GM19395 (cell line): ENCODE results near the gene ADNP.
A peak's percentile ranks its signal among the peaks of the same experiment; 100 is the strongest.
"Not testable (repeated sequence)": the region's sequence is repeated elsewhere in the genome, so short reads cannot be mapped to it uniquely, and the experiment has no call there.

Source experiments
- ATAC-seq: cut with Tn5 transposase; IDR thresholded peaks from one replicate; pipeline ENCODE4 v1.9.1; 2021; ENCODE audit warnings: mild to moderate bottlenecking, moderate library complexity; ENCODE audit not compliant: unreplicated experiment

ADNP gene

DNA sequence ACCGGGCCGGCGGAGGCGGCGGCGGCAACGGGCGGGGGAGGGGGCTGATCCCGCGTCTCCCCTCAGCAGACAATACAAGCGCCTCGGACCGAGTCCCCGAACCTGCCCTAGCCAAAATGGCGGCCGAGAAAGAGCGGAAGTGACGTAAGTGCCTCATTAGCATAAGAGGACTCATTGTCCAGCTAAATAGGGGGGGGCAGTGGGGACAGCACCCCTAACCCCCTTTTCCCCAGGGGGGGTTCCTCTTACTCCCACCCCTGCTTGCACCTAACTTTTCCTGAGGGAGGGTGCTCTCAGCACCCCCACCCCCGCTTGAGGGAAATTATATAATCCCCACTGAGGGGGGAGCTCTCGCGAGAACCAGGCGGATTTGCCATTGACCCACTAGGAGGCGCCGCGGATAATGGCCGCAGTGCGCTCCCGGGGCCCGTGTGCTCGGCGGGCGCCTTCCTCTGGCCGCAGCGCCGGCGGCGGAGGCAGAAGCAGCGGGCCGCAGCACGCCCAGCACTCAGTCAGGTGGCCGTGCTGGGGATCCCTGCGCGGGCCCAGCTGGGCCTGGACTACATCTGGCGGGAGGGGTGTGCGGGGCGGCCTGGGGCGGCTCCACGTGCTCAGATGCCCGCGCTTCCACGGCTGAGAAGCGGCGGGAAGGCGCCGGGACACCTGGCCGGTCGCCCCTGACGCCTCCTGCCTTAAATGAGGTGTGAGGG is at the start of gene ADNP:
Gene ADNP, minus strand, starts transcription at position 132 of the 710 bp plus-strand sequence. CDS start 27,441 bp downstream, outside the sequence.
- peak; percentile 66 for ATAC-seq

DNA sequence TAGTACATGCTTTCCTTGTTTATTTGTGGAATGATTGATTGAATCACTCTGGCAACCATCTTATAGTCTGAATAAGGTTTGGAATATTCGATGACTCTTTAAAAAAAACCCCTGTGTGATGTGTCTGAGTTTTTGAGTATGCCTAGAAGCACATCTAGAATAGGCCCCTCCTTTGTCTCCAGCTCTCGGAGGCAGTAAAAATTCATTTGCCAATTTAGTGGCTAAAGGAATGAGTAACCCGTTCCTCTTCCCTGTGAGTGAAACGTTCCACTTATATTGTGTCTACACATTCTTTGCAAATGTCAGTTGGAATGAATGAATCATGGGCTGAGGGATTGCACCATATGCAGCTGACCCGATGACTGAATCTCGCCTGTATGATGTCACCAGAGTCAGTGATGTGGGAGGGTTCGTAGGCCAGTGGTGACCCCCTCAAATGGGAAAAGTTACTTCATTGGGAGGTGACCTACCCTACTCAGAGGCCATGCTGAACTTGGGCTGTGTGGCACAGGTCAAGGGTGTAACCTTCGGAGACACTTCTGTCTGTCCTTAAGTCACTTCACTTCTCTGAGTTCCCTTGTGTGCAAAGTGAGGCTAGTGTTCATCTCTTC is 48.9 kb upstream of the ADNP start:
- no peak for ATAC-seq

DNA sequence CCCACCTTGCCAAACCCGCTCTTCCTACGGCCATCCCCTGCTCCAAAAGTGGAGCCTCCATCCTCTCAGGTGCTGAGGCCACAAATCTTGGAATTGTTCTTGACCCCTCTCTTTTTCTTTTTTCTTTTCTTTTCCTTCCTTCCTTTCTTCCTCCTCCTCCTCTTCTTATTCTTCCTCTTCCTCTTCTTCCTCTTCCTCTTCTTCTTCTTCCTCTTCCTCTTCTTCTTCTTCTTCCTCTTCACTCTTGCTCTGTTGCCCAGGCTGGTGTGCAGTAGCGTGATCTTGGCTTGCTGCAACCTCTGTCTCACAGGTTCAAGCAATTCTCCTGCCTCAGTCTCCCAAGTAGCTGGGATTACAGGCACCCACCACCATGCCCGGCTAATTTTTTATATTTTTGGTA is 47.3 kb upstream of the ADNP start:
- ATAC-seq: not testable (repeated sequence)

DNA sequence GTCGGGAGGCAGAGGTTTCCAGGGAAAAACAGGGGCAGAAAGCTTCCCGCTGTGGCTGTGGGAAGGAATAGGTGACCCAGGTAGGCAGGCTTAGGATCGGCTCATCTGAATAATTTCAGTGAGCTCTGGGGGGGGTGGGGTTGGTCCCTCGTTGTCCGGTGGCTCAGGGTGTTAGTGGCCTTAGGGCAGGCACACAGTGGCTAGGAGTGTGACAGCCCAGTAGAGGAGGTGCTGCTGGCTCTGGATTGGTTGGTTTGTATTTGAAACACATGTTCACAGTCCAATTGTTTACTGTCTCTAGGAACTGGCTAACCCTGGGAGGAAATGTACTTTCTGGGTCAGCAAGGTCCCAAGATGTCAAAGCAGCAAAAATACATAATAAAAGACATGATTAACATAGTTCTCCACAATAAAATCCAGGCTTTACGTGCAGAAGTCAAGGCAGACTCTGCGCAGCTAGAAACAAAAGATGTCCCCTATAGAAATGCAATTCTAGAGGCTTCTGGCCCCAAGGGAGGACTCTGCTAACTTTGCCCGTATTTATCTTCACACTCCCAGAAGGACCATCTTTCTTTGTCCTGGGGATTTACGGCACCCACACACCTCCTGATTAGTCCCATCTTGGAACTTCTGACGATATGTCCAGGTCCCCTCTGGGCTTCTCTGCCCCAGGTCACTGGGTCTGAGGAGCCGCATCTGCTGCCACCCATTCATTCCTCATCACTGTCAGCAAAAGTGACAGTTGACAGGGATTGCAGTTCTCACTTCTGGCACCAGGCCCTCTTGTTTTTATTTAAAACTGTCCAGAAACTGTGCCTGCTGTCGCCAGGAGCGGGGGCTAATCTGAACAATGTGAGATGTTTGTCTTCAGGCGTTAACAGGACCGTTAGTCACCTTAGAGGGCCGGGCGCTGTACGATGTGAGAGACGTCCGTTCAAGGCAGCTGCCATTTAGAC is 46.1 kb upstream of the ADNP start:
- no peak for ATAC-seq

DNA sequence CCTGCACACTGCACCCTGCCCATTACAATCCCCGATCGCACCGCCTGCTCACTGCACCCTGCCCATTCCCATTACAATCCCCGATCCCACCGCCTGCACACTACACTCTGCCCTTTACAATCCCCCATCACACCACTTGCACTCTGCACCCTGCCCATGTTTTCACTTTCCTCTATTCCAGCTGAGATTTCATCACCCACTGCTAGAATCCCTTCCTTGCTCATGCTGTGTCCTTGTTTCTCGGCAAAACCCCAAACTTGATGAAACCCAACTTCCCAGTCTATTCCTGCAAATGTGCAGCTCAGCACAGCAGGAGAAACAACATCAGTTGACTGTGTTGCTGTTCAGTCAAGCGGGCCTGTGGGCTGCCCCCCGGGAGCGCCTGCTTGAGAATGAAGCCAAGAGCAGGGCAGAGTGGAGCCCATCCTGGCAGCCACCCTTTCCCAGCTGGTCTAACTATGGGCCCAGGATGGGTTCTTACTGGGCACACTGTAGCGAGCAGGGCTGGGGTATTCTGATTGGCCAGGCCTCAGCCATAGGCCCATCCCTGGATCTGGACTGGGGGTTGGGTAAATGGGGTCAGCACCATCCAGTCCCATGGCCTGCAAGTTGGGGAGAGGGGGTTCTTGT is 44.6 kb upstream of the ADNP start:
- no peak for ATAC-seq

DNA sequence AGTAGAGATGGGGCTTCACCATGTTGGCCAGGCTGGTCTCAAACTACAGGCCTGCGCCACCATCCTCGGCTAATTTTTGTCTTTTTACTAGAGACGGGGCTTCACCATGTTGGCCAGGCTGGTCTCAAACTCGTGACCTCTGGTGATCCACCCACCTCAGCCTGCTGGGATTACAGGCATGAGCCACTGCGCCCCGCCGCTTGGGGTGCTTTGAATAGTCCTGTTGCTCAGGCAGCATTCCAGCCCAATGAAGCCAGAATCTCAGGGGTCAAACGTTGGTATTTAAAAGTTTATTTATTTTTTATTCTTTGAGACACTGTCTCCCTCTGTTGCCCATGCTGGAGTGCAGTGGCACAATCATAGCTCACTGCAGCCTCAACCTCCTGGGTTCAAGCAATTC is 38.7 kb upstream of the ADNP start:
- ATAC-seq: no peak

DNA sequence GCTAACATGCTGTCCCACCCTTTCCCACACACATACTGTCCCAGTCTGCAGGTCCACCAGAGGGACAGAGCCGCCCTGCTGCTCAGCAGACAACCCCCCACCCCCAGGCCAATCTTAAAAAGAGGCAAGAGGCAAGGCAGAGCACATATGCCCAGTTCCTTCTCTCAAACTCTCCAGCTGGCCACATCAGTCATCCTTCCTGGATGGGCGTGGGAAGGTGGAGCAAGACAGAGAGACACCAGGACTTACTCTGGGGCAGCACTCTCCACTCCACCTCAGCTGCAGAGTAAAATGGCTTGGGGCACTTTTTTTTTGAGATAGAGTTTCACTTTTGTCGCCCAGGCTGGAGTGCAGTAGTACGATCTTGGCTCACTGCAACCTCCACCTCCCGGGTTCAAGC is 38.2 kb upstream of the ADNP start:
- ATAC-seq: no peak

DNA sequence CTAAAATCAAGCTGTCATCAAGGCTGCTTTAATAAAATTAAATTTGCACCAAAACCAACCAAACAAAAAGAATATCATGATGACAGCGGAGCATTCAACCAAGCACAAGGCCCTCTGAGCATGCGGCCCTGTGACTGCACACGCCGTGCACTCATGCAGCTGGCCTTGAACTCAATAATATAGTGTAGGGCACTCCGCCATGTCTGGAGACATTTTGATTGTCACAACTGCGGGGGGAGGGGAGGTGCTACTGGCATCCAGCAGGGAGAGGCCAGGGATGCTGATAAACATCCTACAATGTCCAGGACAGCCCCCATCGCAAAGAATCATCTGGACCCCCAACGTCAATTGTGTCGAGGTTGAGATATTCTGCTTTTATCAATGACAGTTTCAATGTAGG is 37.1 kb upstream of the ADNP start:
- ATAC-seq: no peak

DNA sequence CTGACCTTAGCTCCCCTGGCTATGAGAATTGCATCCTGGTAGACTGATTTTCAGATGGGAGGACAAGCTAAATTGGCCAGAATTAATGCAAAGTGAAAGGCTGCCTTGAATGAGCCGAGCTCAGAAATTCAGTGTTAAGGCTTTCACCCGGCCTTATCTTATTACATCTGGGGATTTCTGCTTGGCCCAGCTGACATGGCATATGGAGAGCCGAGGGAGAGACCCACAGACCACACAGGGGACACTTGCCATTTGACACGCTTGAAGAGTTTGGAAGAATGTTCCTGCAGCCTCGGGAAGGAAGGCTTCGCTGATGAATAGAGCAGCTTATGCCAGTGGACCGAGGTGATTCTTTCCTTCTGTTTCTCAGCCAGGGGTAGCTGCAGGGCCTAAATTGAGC is 36.3 kb upstream of the ADNP start:
- no peak for ATAC-seq

DNA sequence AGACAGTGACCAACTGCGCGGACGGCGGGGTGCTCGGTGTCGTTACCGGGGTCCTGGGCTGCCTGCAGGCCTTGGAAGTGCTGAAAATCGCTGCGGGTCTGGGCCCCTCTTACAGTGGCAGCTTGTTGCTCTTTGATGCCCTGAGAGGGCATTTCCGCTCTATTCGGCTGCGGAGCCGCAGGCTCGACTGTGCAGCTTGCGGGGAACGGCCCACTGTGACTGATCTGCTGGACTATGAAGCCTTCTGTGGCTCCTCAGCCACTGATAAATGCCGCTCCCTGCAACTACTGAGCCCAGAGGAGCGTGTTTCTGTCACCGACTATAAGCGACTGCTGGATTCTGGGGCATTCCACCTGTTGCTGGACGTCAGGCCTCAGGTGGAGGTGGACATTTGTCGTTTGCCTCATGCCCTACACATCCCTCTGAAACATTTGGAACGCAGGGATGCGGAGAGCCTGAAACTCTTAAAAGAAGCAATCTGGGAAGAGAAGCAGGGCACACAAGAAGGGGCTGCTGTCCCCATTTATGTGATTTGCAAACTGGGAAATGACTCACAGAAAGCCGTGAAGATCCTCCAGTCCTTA is 28.4 kb upstream of the ADNP start:
- ATAC-seq: no peak

DNA sequence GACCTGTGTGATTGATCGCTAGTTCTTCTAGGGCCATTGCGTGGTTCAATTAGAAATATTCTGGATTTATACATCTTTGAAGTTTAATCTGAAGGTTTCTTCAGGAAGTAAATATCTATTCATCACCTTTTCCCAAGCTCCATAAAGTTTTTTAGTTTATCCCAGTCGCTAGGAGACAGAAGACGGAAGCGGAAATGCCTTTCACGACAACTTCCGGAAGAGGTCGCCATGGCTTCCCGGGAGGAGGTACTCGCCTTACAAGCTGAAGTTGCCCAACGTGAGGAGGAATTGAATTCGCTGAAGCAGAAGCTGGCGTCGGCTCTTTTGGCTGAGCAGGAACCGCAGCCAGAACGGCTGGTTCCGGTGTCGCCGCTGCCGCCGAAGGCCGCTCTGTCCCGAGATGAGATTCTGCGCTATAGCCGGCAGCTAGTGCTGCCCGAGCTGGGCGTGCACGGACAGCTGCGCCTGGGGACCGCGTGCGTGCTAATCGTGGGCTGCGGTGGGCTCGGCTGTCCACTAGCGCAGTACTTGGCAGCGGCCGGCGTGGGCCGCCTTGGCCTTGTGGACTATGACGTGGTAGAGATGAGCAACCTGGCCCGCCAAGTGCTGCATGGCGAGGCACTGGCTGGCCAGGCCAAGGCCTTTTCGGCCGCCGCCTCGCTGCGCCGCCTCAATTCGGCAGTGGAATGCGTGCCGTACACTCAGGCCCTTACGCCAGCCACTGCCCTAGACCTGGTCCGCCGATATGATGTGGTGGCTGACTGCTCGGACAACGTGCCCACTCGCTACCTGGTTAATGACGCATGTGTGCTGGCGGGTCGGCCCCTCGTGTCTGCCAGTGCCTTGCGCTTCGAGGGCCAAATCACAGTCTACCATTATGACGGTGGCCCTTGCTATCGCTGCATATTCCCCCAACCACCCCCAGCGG is 27.6 kb upstream of the ADNP start, which contains the start of gene MOCS3:
Gene MOCS3, plus strand, starts transcription at position 204 of the 928 bp plus-strand sequence. Its CDS starts 25 bp downstream, at position 229.
- peak; percentile 86 for ATAC-seq

DNA sequence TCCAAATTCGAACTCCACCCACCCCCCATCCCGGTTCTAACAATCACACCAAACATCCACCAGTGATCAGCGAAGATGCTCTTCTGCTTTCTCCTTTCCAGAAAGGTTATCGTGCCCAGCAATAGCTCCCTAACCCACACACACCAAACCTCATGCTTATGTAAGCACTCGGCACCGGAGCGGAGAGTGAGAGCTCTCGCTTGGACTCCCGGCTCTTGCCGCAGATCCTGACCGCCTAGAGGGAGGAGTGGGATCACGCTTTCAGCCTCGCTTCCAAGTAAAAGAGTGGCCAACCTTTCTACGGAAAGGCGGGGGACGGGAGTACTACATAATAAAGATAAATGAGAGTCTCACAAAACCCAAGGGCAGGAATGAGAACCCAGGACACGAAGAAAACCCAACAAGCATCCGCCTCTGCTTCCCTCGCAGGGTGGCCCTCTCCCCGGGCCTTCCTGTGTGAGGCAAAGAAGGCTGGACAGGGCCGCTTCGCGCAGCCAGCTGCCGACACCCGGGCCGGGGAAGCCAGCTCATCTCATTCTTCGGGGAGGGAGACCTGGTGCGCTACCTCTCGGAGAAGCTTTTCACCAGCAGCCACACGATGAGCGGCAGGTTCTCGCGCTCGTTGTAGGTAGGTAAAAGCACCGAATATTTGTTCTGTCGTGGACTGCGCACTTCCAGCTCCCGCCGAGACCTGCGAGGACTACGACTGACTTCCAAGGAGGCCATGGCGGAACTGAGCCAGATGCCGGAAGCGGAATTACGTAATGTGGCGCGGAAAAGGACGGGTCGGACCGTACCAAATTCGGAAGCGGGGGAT is 26.8 kb upstream of the ADNP start, which contains the start of gene DPM1:
Gene DPM1, minus strand, starts transcription at position 735 of the 817 bp plus-strand sequence. Its CDS starts 9 bp downstream, at position 726.
- peak; percentile 85 for ATAC-seq

DNA sequence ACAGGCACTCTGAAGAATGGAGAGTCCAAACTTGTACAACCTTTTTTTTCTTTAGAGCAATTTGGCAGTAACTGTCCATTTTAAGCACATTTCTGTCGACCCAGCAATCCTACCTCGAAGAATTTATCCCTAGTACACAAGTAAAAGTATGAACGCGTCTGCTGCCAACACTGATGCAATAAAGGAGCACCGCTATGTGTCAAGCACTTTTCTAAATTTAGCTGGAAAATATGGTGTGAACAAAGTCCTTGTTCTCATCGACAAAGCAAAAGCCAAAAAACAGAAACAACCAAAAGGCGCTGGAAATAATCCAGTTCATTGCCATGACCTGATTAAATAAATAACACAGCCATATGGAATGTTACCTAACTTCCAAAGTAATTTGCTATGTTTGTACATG is 26.0 kb upstream of the ADNP start:
- no peak for ATAC-seq

DNA sequence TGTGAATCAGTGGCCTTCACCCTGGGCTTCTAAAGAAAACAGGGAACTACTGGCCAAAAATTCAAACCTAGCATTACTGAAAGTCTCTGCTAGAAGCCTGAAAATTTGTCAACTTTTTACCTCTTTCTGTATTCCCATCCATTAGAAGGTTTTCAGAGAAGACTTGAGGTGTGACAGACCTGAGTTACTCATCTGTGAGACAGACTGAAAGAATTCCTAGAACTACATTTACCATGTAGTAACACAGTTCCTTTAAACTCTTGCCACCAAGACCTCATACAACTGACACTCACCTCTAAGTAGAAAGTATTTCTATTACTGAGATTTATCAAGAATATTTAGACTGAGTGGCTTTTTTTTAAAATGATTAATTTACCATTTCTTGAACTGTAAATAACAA is 22.6 kb upstream of the ADNP start:
- ATAC-seq: no peak

DNA sequence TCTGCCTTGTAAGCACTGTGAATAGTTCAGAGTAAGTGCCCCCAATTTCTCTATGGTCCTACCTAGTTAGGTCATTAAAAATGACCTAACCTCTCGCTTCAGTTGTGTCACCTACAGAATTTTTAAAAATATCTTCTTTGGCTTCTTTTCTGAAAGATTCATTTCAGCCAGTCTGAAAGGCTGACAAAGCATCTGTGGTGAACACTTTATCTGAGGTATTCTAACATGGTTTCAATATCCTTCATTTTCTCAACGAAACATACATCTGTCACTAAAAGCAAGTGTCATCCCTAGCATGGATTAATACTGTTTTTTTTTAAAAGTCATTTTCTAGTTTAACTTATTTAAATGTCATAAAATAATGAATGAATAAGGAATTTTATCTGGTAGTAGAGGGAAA is 22.0 kb upstream of the ADNP start:
- no peak for ATAC-seq

DNA sequence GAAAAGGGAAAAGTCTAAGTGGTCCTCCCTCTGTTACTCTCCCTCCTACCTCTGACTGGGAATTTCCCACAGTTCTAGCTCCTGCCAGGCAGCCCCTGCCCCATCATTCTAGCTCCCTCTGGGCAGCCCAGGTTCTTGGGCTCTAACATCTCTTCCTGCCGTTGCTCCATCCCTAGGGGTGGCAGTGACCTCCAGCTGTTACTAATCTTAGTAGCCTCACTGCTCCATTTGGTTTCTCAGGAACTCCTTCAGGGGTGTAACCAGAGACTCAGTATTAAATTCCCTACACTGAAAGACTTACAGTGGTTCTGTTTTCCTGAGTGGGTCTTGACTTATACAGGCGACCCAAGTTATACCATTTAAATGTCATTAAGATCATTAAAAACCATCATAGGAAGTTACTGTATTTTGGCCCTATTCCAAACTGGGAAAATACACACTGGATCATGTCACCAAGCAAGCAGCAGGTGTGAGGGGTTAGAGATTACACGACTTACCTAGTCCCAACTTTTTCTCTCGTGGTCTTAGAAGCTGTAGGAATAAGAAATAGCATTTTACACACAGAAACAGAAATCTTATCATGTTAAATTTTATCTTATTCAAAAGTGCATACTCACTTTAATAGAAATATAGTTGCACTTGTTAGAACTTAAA is 17.0 kb upstream of the ADNP start:
- no peak for ATAC-seq

DNA sequence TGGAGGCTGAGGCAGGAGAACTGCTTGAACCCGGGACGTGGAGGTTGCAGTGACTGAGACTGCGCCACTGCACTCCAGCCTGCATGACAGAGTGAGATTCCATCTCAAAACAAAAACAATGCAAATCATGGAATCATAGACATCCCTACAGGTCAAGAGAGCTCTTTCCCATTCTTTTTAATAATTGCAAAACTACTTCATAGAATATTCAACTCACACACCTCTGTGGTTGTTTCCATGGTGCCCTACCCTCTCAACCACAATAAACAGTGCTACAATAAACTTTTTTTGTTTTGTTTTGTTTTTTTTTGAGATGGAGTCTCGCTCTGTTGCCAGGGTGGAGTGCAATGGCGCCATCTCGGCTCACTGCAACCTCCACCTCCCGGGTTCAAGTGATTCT is 11.8 kb upstream of the ADNP start:
- ATAC-seq: no peak

DNA sequence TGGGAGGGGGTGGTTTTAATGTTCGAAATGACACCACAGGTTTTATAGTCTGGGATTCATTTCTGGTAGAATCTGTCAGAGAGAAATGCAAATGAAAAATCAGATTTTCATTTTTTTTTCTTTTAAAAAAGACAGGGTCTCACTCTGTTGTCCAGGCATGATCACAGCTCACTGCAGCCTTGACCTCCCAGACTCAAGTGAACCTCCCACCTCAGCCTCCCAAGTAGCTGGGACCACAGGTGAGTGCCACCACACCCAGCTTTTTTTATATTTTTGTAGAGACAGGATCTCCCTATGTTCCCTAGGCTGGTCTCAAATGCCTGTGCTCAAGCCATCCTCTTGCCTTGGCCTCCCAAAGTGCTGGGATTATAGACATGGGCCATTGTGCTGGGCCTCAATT is 2.4 kb upstream of the ADNP start:
- no peak for ATAC-seq
